Activated T-cell treated with anti-CD3 and anti-CD28 coated beads for 1 hour (primary cell): ENCODE measurements around the gene C20orf204.
"Not testable (repeated sequence)": the region's sequence is repeated elsewhere in the genome, so short reads cannot be mapped to it uniquely, and the experiment has no call there.

Source experiments
- DNase-seq: peaks from one replicate; pipeline ENCODE4 v3.0.0-alpha.2; 2020; ENCODE audit warnings: low read depth

The C20orf204 gene, protein sequence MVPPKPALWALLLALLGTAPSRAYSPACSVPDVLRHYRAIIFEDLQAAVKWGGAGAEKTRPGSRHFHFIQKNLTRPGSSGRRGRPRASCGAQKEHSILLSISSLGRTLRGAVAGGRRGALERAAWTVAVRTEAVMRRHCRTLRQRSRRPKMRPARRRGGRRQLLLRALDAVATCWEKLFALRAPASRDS

GRCh38 chr20:64035933-64036345, at the start of gene C20orf204:
Gene C20orf204 (plus strand): TSS chr20:64036182. CDS start chr20:64036324, 142 bp downstream.
- DNase-seq, result no peak

DNA sequence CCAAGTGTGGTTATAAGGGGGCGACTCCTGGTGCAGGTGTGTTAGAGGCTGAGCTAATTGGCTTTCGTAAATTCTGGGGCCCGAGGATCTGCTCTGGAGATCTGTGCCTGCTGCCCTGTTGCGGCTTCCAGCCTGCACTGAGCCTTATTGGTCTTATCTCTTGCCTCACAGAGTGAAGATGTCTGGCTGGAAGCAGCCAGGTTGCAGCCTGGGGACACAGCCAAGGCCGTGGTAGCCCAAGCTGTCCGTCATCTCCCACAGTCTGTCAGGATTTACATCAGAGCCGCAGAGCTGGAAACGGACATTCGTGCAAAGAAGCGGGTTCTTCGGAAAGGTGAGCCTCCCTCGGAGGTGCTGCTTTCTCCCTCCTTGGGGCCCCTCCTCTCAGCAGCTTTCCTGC, 35.1 kb upstream of the C20orf204 start:
- no peak for DNase-seq

- no peak for DNase-seq
Measured at GRCh38 chr20:64001607-64002011, 34.4 kb upstream of the C20orf204 start.

DNA sequence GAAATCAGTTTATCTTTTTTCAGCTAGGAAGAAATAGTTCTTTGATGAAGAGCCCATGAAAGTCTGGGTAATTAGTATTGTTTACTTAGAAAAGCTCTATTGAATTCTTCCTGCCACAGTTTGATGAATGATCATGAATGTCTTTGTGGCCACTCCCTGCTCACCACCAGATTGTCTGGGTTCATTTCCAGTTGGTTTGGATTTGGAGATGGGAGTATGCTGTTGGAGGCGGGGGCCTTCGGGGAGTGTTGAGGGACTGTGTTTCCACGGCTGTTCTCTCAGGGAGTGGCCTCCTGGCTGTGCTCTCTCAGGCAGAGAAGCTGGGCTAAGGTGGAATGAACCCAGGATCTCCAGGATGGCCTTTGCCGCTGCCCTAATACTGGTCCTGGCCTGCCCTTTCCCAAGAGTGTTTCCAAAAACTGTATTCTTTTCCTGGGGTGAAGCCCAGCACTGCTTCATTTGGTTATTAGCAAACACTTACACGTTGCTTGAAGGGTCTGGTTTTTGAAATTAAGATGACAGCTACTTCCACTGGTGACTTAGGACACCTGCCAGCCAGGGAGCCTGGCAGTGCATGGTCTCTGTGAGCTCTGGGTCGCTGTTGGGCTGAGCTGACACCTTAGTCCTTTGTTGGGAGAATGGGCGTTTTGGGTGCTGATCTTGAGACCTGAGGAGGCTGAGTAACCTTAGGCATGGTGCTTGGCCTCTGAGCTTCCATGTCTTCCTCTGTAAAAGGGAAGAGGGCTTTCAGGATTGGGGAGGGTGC, 31.8 kb upstream of the C20orf204 start:
- no peak for DNase-seq

GRCh38 chr20:64005394-64005793, 30.6 kb upstream of the C20orf204 start:
- DNase-seq, result no peak

- DNase-seq, result no peak
Measured at GRCh38 chr20:64006490-64006889, 29.5 kb upstream of the C20orf204 start.

GRCh38 chr20:64006902-64007301, 29.1 kb upstream of the C20orf204 start:
- no peak for DNase-seq

DNA sequence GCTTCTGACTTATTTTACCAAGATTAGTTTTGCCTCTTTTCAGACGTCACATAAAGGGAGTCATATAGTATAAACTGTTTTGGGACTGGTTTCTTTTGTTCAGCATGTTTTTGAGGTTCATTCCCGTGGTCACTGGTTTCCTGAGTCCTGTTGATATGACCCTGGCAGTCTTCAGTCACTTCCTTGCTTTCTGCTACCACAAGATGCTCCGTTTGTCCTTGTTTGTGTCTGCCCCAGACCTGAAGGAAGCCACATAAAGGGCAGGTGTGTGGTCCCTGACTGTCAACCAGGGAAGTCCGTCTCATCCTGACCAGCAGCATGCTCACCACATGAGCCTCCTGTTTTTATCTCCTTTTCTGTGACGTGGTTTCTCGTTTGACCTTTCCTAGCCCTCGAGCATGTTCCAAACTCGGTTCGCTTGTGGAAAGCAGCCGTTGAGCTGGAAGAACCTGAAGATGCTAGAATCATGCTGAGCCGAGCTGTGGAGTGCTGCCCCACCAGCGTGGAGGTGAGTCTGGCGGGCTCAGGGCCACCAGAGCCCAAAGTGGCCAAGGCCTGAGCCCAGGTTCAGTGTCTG, 26.1 kb upstream of the C20orf204 start:
- no peak for DNase-seq

DNA sequence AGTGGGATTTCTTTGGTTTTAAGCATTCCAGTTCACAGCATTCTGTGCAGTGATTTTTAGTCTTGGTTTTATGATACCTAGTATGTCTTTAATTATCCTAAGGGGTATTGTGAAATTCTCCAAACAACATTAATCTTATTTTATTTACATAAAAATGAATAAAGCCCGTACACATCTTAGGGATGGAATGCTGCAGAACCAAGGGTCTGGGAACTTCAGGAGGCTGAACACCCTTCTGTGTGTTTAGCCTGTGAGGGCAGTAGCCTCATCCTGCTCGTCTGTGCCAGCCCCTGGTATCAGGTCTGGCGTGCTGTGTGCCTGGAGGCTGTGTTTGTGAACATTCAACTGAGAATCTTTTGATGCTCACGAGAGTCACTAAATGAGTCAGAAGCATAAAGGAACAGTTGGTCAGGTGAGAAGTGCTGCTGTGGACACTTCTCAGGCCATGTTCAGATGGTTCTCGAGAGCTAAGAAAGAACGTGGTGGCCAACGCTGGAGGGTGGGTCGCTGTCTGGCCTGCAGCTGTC, 25.2 kb upstream of the C20orf204 start:
- no peak for DNase-seq

DNA sequence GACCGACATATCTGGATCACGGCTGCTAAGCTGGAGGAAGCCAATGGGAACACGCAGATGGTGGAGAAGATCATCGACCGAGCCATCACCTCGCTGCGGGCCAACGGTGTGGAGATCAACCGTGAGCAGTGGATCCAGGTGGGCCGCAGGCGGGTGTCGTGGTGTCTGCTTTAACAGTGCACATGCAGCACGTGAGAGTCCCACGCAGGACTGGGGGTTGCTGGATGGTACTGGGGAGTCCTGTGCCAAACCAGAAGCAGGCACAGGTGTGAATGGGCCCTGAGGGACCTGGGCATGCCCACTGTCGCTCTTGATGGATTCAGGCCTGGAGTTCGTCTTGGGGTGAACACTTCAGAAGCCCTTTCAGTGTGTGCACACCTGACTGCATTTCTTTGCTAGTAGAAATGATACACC, 24.6 kb upstream of the C20orf204 start:
- DNase-seq, result no peak

DNA sequence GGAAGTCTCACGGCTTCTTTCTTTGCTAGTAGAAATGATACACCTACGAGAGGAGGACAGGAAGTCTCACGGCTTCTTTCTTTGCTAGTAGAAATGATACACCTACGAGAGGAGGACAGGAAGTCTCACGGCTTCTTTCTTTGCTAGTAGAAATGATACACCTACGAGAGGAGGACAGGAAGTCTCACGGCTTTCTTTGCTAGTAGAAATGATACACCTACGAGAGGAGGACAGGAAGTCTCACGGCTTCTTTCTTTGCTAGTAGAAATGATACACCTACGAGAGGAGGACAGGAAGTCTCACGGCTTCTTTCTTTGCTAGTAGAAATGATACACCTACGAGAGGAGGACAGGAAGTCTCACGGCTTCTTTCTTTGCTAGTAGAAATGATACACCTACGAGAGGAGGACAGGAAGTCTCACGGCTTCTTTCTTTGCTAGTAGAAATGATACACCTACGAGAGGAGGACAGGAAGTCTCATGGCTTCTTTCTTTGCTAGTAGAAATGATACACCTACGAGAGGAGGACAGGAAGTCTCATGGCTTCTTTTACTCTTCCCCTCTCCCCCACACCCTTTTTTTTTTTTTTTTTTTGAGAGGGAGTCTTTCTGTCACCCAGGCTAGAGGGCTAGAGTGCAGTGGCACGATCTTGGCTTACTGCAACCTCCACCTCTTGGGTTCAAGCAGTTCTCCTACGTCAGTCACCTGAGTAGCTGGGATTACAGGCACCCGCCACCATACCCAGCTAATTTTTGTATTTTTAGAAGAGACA, 23.4 kb upstream of the C20orf204 start:
- not testable (repeated sequence) for DNase-seq

DNA sequence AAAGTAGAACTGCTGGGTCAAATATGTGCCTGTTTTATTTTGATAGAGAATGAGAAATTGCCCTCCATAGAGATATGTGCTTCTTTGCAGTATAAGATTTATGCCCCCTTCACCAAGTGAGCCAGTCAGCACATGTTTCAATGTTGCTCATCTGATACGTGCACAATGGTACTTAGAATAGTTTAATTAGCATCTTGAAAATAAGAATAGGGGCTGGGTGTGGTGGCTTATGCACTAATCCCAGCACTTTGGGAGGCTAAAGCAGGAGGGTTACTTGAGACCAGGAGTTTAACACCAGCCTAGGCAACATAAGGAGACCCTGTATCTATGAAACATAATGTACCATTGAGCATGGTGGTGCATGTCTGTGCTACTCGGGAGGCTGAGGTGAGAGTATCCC, 20.3 kb upstream of the C20orf204 start:
- DNase-seq, result no peak

- DNase-seq, result no peak
Measured at GRCh38 chr20:64021124-64021975, 14.6 kb upstream of the C20orf204 start.

DNA sequence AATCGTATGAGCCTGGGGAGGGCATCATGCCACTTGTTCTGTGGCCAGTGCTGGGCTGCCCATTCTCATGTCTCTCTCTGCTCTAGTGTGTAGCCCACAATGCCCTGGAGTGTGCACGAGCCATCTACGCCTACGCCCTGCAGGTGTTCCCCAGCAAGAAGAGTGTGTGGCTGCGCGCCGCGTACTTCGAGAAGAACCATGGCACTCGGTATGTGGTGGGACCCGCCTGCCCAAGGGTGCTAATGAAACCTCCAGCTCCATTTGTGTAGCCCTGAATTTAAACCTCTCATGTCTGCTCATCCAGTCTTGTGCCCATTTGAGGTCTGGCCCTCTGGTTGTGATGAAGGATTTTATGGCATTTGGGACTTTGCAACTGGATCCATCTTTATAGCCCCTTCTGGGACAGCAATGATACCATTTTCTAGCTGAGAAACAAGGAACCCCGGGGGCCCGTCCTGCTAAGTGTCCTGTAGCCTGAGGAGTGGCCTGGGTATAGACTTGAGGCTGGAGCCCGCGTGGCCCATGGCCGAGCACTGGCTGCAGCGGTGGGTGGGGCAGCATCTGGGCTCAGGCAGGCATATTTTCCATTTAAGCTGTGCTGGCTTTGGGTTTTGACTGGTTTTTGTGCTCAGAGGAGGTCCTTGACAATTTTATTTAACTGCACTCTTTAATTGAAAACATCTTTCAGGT, 13.2 kb upstream of the C20orf204 start:
- no peak for DNase-seq

- DNase-seq, result no peak
Measured at GRCh38 chr20:64023361-64024140, 12.4 kb upstream of the C20orf204 start.

DNA sequence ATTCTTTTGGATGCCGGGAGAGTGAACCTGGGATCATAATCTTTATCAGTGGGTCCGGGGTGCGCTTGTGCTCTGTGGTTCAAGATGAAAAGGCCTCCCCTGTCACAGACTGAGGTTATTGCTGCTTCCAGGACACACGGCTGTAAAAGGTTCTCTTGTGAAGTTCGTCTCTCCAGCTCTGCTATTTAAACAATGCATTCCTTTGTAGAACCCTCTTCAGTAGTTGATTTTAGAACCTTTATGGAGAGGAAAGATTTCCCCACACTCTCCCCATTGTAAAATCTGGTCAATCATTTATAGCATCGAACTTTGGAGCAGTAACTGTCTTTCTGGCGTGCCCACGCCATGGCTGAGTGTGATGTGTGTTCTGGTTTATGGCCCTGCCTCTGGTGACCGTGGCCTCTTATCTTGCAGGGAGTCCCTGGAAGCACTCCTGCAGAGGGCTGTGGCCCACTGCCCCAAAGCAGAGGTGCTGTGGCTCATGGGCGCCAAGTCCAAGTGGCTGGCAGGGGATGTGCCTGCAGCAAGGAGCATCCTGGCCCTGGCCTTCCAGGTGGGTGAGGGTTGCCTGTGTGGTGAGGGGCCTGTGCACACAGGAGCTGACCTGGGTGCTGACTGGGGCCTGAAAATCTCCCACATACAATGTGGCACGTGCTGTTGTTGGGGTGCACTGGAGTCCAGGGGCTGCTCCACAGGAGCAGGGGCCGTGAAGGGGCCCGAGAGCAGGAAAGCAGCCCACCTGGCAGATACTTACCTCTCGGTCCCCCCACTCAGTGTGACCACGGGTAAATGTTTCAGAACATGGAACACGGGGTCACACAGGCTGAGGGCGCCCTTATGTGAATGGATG, 11.6 kb upstream of the C20orf204 start:
- DNase-seq, result no peak

GRCh38 chr20:64025101-64025825, 10.7 kb upstream of the C20orf204 start:
- DNase-seq, result no peak

DNA sequence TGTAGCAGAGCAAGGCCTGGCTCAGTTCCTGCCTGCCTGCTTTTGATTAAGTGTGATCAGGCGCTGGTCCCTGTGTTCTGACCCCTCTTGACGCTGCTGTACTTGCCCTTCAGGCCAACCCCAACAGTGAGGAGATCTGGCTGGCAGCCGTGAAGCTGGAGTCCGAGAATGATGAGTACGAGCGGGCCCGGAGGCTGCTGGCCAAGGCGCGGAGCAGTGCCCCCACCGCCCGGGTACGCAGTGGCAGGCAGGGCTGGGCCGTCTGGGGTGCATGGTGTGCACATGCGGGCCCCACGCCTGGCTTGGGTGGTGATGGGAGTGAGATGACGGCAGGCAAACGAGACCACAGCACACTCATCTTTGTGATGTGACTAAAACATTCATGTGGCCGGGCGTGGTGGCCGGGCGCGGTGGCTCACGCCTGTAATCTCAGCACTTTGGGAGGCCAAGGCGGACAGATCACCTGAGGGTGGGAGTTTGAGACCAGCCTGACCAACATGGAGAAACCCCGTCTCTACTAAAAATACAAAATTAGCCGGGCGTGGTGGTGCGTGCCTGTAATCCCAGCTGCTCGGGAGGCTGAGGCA, 10.1 kb upstream of the C20orf204 start:
- no peak for DNase-seq
